ENCODE data around the gene SLC45A1. TPM values are rescaled to one million over a fixed set of nuclear protein-coding genes. Genes with fewer than 3 reads are reported as not detected.

SLC45A1 gene
- total RNA-seq, 4 donors from 2014 or later = 0.84 to 4.1 (median 2.7) TPM

GRCh38 chr1:8382608-8383505, 64.9 kb downstream of the SLC45A1 start:
- no peak for ATAC-seq (ENCODE audit: low FRiP score)
- TF ChIP-seq, protein P1, sequence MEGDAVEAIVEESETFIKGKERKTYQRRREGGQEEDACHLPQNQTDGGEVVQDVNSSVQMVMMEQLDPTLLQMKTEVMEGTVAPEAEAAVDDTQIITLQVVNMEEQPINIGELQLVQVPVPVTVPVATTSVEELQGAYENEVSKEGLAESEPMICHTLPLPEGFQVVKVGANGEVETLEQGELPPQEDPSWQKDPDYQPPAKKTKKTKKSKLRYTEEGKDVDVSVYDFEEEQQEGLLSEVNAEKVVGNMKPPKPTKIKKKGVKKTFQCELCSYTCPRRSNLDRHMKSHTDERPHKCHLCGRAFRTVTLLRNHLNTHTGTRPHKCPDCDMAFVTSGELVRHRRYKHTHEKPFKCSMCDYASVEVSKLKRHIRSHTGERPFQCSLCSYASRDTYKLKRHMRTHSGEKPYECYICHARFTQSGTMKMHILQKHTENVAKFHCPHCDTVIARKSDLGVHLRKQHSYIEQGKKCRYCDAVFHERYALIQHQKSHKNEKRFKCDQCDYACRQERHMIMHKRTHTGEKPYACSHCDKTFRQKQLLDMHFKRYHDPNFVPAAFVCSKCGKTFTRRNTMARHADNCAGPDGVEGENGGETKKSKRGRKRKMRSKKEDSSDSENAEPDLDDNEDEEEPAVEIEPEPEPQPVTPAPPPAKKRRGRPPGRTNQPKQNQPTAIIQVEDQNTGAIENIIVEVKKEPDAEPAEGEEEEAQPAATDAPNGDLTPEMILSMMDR (IDR thresholded peaks at IDR 0.05) = no peak
- no peak for DNase-seq (ENCODE audit: low spot score)

- DNase-seq (ENCODE audit: low spot score) = no peak
- no peak for ATAC-seq (ENCODE audit: low FRiP score)
Observed at GRCh38 chr1:8384088-8384487, 66.2 kb downstream of the SLC45A1 start.

DNA sequence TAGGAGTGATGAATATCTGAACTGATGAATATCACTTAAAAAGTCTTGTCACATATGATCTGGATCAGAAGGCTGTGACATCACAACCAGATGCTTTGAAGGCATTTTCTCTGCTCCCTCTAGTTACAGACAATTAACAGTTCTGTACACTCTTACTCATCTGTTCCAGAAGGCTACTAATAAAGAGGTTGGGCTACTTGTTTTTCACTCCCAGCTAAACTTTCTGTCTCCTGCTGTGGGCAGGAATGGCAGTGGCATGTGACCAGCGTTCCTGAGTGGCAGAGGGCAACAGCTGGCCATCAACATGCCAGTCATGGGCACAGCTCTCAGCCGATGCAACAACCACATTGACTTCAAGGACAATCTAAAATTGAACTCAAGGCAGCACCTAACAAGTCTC, 66.7 kb downstream of the SLC45A1 start:
- DNase-seq (ENCODE audit: low spot score) (no peak), ATAC-seq (ENCODE audit: low FRiP score) (no peak)
- TF ChIP-seq, protein P1 (IDR thresholded peaks at IDR 0.05) = no peak

More at GRCh38 chr1:8384088-8384487, 66.2 kb downstream of the SLC45A1 start:
- TF ChIP-seq, protein P1 (IDR thresholded peaks at IDR 0.05) = no peak

- DNase-seq (ENCODE audit: low spot score) (no peak), ATAC-seq (ENCODE audit: low FRiP score) (no peak)
- TF ChIP-seq, protein P1 (IDR thresholded peaks at IDR 0.05) = no peak
Observed at GRCh38 chr1:8386247-8386646, 68.3 kb downstream of the SLC45A1 start.

DNA sequence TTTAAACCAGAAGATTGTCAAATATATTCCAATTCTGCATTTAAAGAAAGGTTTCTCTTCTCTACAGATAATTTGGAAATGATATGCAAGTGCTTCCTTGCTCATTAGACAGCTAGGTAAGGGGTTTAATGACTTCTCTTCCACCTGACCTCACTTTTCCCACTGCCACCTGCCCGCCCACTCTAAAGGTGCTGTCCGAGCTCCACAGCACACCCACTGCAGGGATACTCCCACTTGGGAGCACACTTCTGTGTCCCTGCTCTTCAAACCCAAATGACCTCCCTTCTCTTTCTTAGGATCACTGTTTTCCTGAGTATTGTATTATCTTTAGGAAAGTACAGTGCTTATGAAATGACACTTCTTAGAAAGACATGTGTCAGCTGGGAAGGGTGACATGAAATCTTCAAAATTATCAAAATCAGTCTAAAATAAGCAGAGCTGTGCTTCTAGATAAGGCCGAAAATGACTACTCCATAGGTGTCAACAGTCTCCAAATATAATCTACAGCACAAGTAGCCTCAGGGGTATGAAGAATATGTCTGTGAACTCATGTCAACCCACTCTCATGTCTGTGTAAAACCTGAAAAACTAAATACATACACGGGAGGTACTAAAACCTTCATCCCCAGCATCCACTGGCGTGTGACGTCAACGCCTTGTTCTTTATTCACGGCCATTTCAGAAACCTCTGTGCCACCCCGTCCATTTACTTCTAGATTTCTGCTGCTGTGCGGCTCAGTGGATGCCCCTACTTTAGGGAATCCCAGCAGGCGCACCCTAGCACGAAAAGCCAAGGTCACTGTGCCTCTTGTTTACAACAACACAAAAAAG, 71.0 kb downstream of the SLC45A1 start:
- TF ChIP-seq, protein P1 (IDR thresholded peaks at IDR 0.05) = no peak
- ATAC-seq (ENCODE audit: low FRiP score) = no peak
- no peak for DNase-seq (ENCODE audit: low spot score)

GRCh38 chr1:8389958-8390535, 72.1 kb downstream of the SLC45A1 start:
- no peak for DNase-seq (ENCODE audit: low spot score)
- TF ChIP-seq, protein P1 (IDR thresholded peaks at IDR 0.05) = no peak
- ATAC-seq (ENCODE audit: low FRiP score) = no peak
